Measurements from ENCODE around the gene CDH3.

The CDH3 gene

GRCh38 chr16:68652659-68653058, 7.5 kb downstream of the CDH3 start:
- no peak for DNase-seq (ENCODE audit: low read depth)

DNA sequence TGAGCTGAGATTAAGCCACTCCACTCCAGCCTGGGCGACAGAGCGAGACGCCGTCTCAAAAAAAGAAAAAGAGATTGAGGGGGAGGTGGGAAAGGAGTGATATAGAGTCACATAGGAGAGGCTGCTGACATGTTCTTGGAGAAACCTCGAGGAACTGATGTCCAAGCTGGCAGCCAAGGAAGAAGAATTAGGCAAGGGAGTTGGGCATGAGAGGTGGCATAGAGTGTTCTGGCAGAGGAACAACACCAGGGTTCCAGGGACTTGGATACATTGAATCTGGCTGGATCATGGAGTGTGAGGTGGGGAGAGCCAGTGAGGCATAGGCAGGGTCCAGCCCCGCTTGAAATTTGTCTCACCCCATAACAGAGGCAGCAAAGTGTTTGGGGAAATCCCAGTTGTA, 10.7 kb downstream of the CDH3 start:
- DNase-seq (ENCODE audit: low read depth): no peak

GRCh38 chr16:68656751-68657150, 11.6 kb downstream of the CDH3 start:
- DNase-seq (ENCODE audit: low read depth): no peak

GRCh38 chr16:68658341-68658973, 13.3 kb downstream of the CDH3 start:
- DNase-seq (ENCODE audit: low read depth): peak; percentile 68

- no peak for DNase-seq (ENCODE audit: low read depth)
These were observed 13.9 kb downstream of the CDH3 start for GRCh38 chr16:68658974-68659360.

GRCh38 chr16:68659412-68660358, 14.6 kb downstream of the CDH3 start:
- DNase-seq (ENCODE audit: low read depth): no peak

- peak; percentile 47 for DNase-seq (ENCODE audit: low read depth)
These were observed 15.3 kb downstream of the CDH3 start for GRCh38 chr16:68660359-68660795.

- no peak for DNase-seq (ENCODE audit: low read depth)
These were observed 16.9 kb downstream of the CDH3 start for GRCh38 chr16:68662035-68662434.

- no peak for DNase-seq (ENCODE audit: low read depth)
These were observed 19.2 kb downstream of the CDH3 start for GRCh38 chr16:68664297-68664696.

DNA sequence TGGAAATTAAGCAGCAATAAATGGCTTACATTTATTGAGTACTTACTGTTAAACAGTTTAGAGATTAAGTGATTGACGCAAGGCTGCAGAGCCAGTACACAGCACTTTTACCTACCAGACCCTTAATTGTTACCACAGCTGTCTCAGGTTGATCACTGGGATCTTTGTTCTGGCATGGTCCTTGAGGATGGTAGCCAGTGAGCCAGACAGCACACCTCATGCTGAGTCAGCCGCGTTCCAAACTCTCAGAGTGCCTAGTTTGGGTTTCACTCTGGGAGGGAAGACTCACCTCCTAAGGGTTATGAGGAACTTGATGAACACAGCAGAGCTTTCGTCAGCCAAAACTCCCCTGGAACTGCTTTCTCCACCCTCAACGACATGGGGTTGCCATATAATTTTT, 20.4 kb downstream of the CDH3 start:
- DNase-seq (ENCODE audit: low read depth): no peak

- DNase-seq (ENCODE audit: low read depth): no peak
These were observed 23.2 kb downstream of the CDH3 start for GRCh38 chr16:68668266-68668665.

DNA sequence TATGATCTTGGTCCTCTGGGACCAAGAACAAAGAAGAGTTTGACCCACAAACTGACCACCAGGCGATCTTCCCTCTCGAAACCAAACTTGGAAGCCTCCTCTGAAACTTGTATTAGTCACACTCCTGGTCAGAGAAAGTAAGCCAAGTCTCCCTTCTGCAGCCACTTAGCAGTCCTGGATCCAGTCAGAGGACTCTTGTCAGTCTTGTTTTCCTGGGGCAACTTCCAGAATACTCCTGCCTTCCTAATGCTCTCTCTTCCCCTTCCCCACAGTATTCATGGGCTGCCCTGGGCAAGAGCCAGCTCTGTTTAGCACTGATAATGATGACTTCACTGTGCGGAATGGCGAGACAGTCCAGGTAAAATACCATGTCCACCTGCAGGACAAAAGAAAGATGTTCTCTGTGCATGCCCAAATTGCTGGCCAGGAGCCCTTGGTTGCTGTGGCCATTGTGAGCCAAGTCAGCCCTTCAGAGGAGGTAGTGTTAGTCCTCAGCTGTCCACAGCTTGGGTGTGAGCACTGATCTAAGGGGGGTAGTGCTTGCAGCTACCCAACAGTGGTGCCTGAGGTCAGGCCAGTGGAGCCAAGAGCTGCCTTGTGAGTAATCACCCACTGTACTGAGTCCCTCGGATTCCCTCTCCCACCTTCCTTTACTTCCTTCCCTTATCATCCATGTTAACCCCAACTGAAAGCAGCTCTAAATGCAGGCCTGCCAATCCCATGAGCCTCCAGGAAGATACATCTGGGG, 31.2 kb downstream of the CDH3 start:
- DNase-seq (ENCODE audit: low read depth): no peak

DNA sequence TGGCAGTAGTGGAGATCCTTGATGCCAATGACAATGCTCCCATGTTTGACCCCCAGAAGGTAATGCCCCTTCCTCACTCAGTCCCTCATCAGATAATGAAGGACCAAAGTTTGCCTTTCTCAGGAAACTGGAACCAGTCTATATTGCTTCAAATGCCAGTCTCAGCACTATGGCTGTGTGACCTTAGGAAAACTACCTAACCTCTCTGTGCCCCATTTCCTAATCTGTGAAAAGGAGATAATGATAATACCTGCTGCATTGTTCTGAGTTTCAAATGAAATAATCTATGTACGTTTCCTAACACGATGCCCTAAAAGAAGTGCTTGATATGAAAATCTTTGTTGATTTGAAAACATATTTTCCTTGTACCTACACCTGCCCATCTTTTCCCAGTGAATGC, 35.9 kb downstream of the CDH3 start:
- DNase-seq (ENCODE audit: low read depth): no peak

GRCh38 chr16:68685685-68686478, 40.8 kb downstream of the CDH3 start:
- no peak for DNase-seq (ENCODE audit: low read depth)

- no peak for DNase-seq (ENCODE audit: low read depth)
These were observed 41.8 kb downstream of the CDH3 start for GRCh38 chr16:68686905-68687304.

DNA sequence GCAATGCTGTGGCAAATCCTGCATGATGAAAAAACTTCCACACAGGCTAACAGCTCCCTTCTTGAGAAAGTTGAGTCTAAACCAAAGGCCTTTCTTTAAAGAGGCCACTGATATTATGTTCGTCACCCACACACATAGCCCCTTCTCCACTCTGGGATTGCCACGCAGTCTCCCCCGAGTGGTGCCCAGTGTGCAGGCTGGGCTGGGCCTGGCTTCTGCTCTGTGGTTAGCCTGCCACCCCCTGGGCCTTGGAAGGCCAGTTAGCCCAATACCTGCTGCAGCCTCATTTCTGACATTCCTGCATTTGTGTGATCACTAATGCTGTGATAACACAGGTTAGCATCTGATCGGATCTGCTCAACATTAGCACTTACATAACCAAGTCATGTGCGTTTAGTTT, 44.8 kb downstream of the CDH3 start:
- DNase-seq (ENCODE audit: low read depth): no peak

DNA sequence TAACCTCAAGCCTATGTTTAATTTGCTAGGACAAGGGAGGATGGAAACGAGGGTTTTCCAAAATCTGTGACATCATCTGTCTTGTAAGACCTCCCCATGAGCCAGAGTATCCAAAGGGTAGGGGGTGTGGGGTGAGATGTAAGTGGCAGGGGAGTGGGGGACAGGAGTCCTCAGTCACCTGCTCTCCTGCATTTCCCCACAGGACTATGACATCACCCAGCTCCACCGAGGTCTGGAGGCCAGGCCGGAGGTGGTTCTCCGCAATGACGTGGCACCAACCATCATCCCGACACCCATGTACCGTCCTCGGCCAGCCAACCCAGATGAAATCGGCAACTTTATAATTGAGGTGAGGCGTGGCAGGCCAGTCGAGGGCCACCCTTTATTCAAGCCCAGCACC, 50.5 kb downstream of the CDH3 start:
- DNase-seq (ENCODE audit: low read depth): no peak

DNA sequence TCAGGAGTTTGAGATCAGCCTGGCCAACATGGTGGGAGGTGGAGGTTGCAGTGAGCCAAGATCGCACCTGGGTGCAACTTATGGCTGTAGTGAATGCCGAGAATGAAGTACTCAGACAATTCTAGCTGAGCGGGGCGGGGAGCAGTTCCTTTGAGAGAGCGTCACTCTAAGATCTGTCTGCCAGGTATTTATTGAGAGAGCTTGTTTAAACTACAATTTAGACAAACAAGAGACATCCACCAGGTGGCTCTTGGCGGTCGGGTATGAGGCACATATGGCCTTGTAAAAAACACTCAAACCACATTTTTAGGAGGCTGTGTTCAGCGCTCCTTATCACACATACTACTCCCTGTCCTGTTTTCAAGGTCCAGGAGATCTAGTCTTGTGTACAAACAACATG, 51.4 kb downstream of the CDH3 start:
- no peak for DNase-seq (ENCODE audit: low read depth)

- no peak for DNase-seq (ENCODE audit: low read depth)
These were observed 53.0 kb downstream of the CDH3 start for GRCh38 chr16:68698091-68698490.

GRCh38 chr16:68700120-68700519, 55.0 kb downstream of the CDH3 start:
- DNase-seq (ENCODE audit: low read depth): peak; percentile 72

DNA sequence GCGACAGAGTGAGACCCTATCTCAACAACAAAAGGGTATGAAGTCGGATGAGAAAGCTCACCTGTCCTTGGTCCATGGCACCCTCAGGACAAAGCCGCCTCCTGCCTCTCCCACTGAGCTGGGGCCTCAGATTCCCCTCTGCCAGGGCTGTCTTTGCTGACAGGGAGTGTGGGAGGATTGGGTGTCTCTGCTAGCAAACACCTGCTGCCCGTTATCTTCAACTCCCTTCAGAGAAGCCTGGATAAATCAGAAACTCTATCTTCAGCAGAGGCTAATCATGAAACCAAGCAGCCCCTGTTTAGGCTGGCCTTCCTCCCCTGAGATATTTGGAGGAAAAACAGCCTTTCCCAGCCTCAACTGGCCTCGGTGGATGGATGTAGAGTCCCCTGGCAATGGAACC, 55.7 kb downstream of the CDH3 start:
- DNase-seq (ENCODE audit: low read depth): no peak
